GM12891 (cell line): ENCODE results near the gene MAP2K1.

Experiments used
- POLR2A ChIP-seq: IDR thresholded peaks from 2 replicates; pipeline ENCODE4 v1.6.1; 2011; ENCODE audit warnings: low read depth, low read length, control low read depth
- POLR2AphosphoS5 ChIP-seq: IDR thresholded peaks from 2 replicates; pipeline ENCODE4 v1.6.1; 2011; ENCODE audit warnings: low read depth, low read length, control low read depth

GRCh38 chr15:66502491-66502890 lies 115.8 kb downstream of the MAP2K1 start:
- TF ChIP-seq POLR2AphosphoS5 (no peak), POLR2A (0 out of 2 replicates have a peak, but pooled peaks have one; percentile 4)
